HG03064 (cell line): ENCODE results near the gene SLC27A5.

ENCODE experiments used
- ATAC-seq: cut with Tn5 transposase; IDR thresholded peaks from one replicate; pipeline ENCODE4 v1.9.1; 2021; ENCODE audit warnings: low read depth; ENCODE audit not compliant: unreplicated experiment

The SLC27A5 gene

GRCh38 chr19:58511353-58512208 lies at the start of gene SLC27A5:
TSS of gene SLC27A5 (minus strand) at chr19:58511992. CDS start at chr19:58511955, 37 bp downstream.
- no peak for ATAC-seq

GRCh38 chr19:58560921-58561320 lies 49.1 kb upstream of the SLC27A5 start:
- ATAC-seq = no peak

GRCh38 chr19:58560007-58560887 lies 48.5 kb upstream of the SLC27A5 start:
- ATAC-seq = no peak

- no peak for ATAC-seq
These were observed 47.6 kb upstream of the SLC27A5 start for GRCh38 chr19:58559275-58560006.

GRCh38 chr19:58558623-58559274 lies 47.0 kb upstream of the SLC27A5 start:
- ATAC-seq = peak; percentile 45

- peak; percentile 2 for ATAC-seq
These were observed 46.4 kb upstream of the SLC27A5 start, which contains the start of gene UBE2M for GRCh38 chr19:58558066-58558622. TSS of gene UBE2M (minus strand) at chr19:58558611. CDS start at chr19:58558381, 230 bp downstream.

- no peak for ATAC-seq
These were observed 45.7 kb upstream of the SLC27A5 start for GRCh38 chr19:58557221-58558065.

GRCh38 chr19:58556622-58557220 lies 44.9 kb upstream of the SLC27A5 start:
- ATAC-seq = no peak

- ATAC-seq = no peak
These were observed 44.3 kb upstream of the SLC27A5 start for GRCh38 chr19:58555920-58556621.

GRCh38 chr19:58555369-58555885 lies 43.6 kb upstream of the SLC27A5 start:
- no peak for ATAC-seq

- ATAC-seq = no peak
These were observed 42.9 kb upstream of the SLC27A5 start, which contains the start of gene CHMP2A for GRCh38 chr19:58554494-58555368. TSS of gene CHMP2A (minus strand) at chr19:58555105. CDS start at chr19:58554212, 893 bp downstream.

GRCh38 chr19:58553799-58554493 lies 42.2 kb upstream of the SLC27A5 start:
- no peak for ATAC-seq

GRCh38 chr19:58552655-58553054 lies 40.9 kb upstream of the SLC27A5 start:
- no peak for ATAC-seq

- no peak for ATAC-seq
These were observed 40.0 kb upstream of the SLC27A5 start for GRCh38 chr19:58551577-58552471.

- no peak for ATAC-seq
These were observed 39.3 kb upstream of the SLC27A5 start for GRCh38 chr19:58551123-58551497.
